Stomach (tissue), 9 donors: ENCODE measurements around the gene IL17REL. TPM values are rescaled to one million over a fixed set of nuclear protein-coding genes. Genes with fewer than 3 reads are reported as not detected.
A peak's percentile ranks its signal among the peaks of the same experiment; 100 is the strongest.

ENCODE experiments used
- DNase-seq, 2 donors: peaks; one replicate each; pipeline versions ENCODE4 v3.0.0 to v3.0.0-alpha.2; 2013 to 2019
- H3K27ac ChIP-seq, 5 donors: fragments of 200-600 bp in 4 of 5; sonication (generic) in 4 of 5; one replicate each; pipeline ENCODE4 v1.5.1; 2013 to 2019; ENCODE audit warnings: mild to moderate bottlenecking in 1 of 5, moderate library complexity in 1 of 5
- H3K27me3 ChIP-seq, 3 donors: fragments of 200-600 bp; sonication (generic); one replicate each; pipeline ENCODE4 v1.5.1; 2017 to 2019; ENCODE audit warnings: mixed run types in 1 of 3
- H3K36me3 ChIP-seq, 4 donors: fragments of 200-600 bp; sonication (generic); 1 replicate in 3 of 4; 2 replicates in 1 of 4; pipeline ENCODE4 v1.5.1; 2016 to 2019
- H3K4me1 ChIP-seq, 4 donors: fragments of 200-600 bp; sonication (generic); one replicate each; pipeline ENCODE4 v1.5.1; 2016 to 2019
- H3K4me3 ChIP-seq, 4 donors: fragments of 200-600 bp; sonication (generic) in 3 of 4; one replicate each; pipeline ENCODE4 v1.5.1; 2016 to 2019; ENCODE audit warnings: mild to moderate bottlenecking in 1 of 4
- H3K9me3 ChIP-seq, 4 donors: fragments of 200-600 bp; sonication (generic); one replicate each; pipeline ENCODE4 v1.5.1; 2016 to 2019
- CTCF ChIP-seq, 7 experiments: fragments of 450-650 bp in 4 of 7; fragments of 200-600 bp in 3 of 7; sonication (generic) in 3 of 7; IDR thresholded peaks; one replicate each; pipeline ENCODE4 v1.5.1; 2016 to 2019; ENCODE audit warnings: antibody characterized with exemption in 7 of 7, control low read depth in 2 of 7, mild to moderate bottlenecking in 1 of 7
- EP300 ChIP-seq: sonication (generic); formaldehyde crosslinking; IDR thresholded peaks from one replicate; pipeline ENCODE4 v1.6.1; 2017; ENCODE audit warnings: antibody characterized with exemption
- POLR2A ChIP-seq, 4 donors: fragments of 450-650 bp; IDR thresholded peaks; one replicate each; pipeline ENCODE4 v1.6.1; 2016; ENCODE audit warnings: antibody characterized with exemption in 4 of 4, control low read depth in 2 of 4, mild to moderate bottlenecking in 1 of 4, moderate library complexity in 1 of 4
- POLR2AphosphoS5 ChIP-seq, 3 donors: sonication (generic); formaldehyde crosslinking; IDR thresholded peaks; one replicate each; pipeline ENCODE4 v1.6.1; 2016; ENCODE audit warnings: antibody characterized with exemption in 3 of 3
- WGBS, 5 donors: extraction: QIAGEN DNeasy Blood & Tissue Kit in 3 of 5; methylation state at CpG; one replicate each; pipeline versions ENCODE4 v1.1.5 to v1.1.7; 2013 to 2018; 5-methylcytosine and 5-hydroxymethylcytosine counted together
- intact Hi-C: fragments of 100-400 bp; cut with DNase I; formaldehyde crosslinking; loops from one replicate; pipeline ENCODE4 v1.15.1; 2023; ENCODE audit warnings: low total_unique reads
- polyA plus RNA-seq, 3 donors: library from polyadenylated mRNA; stranded (reverse); fragments of 200-250 nt; gene quantifications; one replicate each; pipeline ENCODE4 v1.2.3, GENCODE V29; 2013
- total RNA-seq, 5 donors: library from RNA; depleted of rRNA; stranded (reverse); fragments of >200 nt; gene quantifications; one replicate each; pipeline versions ENCODE4 v1.1.0 to v1.2.3, GENCODE V29; 2014 to 2016
- donor health status: healthy with polysubstance abuse.
- donor health status: Bipolar disorder and iron deficiency.
- donor health status: healthy.

The IL17REL gene
- total and polyA plus RNA-seq, 8 donors, result 0.03 to 1.2 (median 0.89) TPM; not detected in 4

- Histone ChIP-seq H3K9me3 (no peaks in the 10 kb centered on the region), H3K36me3 (no peaks in the 10 kb centered on the region), H3K27ac (peak overlapping the region; percentile 94 to 98 (median 98)), H3K4me3 (no peak overlapping the region), H3K4me1 (peaks cover 57 to 76% (median 62%) of the 10 kb centered on the region in 4 donors), H3K27me3 (no peaks in the 10 kb centered on the region)
- TF ChIP-seq POLR2AphosphoS5 (IDR thresholded peaks at IDR 0.05) (no peak), CTCF (IDR thresholded peaks at IDR 0.05) (no peak), POLR2A (IDR thresholded peaks at IDR 0.05) (no peak), EP300 (no peak)
- 24 to 68% (median 48%) methylated on average over 8 to 18 of the region's 18 CpGs for WGBS, 5 donors
- intact Hi-C loops, result no loop called here
- peak; percentile 69 to 84 for DNase-seq
These were observed 62.1 kb downstream of the IL17REL start for GRCh38 chr22:49950396-49950994.

- TF ChIP-seq EP300, result no peak
- no peak for TF ChIP-seq POLR2A (IDR thresholded peaks at IDR 0.05)
- no peak for TF ChIP-seq POLR2AphosphoS5 (IDR thresholded peaks at IDR 0.05)
- TF ChIP-seq CTCF (IDR thresholded peaks at IDR 0.05), result no peak
- no peak overlapping the region for H3K4me3 ChIP-seq
- H3K4me1 ChIP-seq, result peaks cover 52 to 70% (median 58%) of the 10 kb centered on the region in 4 donors
- intact Hi-C loops, result no loop called here
- no peak for DNase-seq
- H3K27ac ChIP-seq, result peak overlapping the region; percentile 94 to 98 (median 98)
- no peaks in the 10 kb centered on the region for H3K27me3 ChIP-seq
- H3K36me3 ChIP-seq, result no peaks in the 10 kb centered on the region
- no peaks in the 10 kb centered on the region for H3K9me3 ChIP-seq
- WGBS, 5 donors, result 36 to 81% (median 60%) methylated on average over 3 to 11 of the region's 11 CpGs
These were observed 62.7 kb downstream of the IL17REL start for GRCh38 chr22:49949914-49950292.

- 32 to 60% (median 49%) methylated on average over 22 to 42 of the region's 42 CpGs for WGBS, 5 donors
- DNase-seq, result peak; percentile 91 to 97
- H3K4me3 ChIP-seq, result peak overlapping the region; percentile 9 to 52 (median 40)
- peaks cover 47 to 65% (median 53%) of the 10 kb centered on the region in 4 donors for H3K4me1 ChIP-seq
- H3K27ac ChIP-seq, result peak overlapping the region; percentile 94 to 98 (median 98)
- TF ChIP-seq POLR2AphosphoS5 (IDR thresholded peaks at IDR 0.05) (peak; percentile 28 to 96 (median 95)), POLR2A (IDR thresholded peaks at IDR 0.05) (peak in 2 of 4 donors; percentile 64 to 81), CTCF (IDR thresholded peaks at IDR 0.05) (peak in 1 of 7 experiments; percentile 28), EP300 (peak; percentile 78)
- no peaks in the 10 kb centered on the region for H3K36me3 ChIP-seq
- H3K9me3 ChIP-seq, result no peaks in the 10 kb centered on the region
- no peaks in the 10 kb centered on the region for H3K27me3 ChIP-seq
- intact Hi-C loops, result no loop called here
These were observed 63.3 kb downstream of the IL17REL start for GRCh38 chr22:49948958-49949913.
